H1 (cell line): Measurements from ENCODE around the gene FSD1L.

Experiments
- BRCA1 ChIP-seq: IDR thresholded peaks from 2 replicates; pipeline ENCODE4 v1.6.1; 2012; ENCODE audit warnings: low read depth, low read length, improper control_type of control experiment
- CTCF ChIP-seq, 3 experiments: IDR thresholded peaks; 1 replicate in 2 of 3; 2 replicates in 1 of 3; pipeline versions ENCODE4 v1.5.1 to v1.6.1; 2011; ENCODE audit warnings: low read length in 3 of 3, mild to moderate bottlenecking in 3 of 3, inconsistent platforms in 2 of 3, low read depth in 1 of 3, moderate library complexity in 1 of 3; ENCODE audit not compliant: insufficient read depth in 1 of 3; ENCODE audit errors: control extremely low read depth in 1 of 3
- TBP ChIP-seq: IDR thresholded peaks from 2 replicates; pipeline ENCODE4 v1.6.1; 2011; ENCODE audit warnings: low read depth, low read length, improper control_type of control experiment

DNA sequence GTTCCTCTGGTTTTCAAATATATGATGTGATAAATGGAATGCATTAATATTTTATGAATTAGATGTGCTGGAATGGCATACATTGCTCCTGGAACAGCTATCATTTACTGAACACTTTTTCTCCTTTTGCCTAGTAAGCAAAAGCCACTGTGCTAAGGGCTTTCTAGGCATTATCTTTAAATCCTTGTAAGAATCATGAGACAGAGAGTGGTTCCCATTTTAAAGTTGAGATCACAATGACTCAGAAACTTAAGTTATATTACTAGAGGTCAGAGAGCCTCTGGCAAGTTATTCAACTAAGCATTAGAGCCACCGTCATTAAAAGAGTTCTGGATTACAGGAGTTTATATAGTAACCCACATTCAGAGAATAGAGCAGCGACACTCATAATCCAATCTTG is 26.7 kb upstream of the FSD1L start:
- no peak for TF ChIP-seq BRCA1
- no peak for TF ChIP-seq CTCF (IDR thresholded peaks at IDR 0.05; ENCODE audit: control extremely low read depth in 1 of 3, insufficient read depth in 1 of 3, low read depth in 1 of 3, low read length in 3 of 3)
- no peak for TF ChIP-seq TBP
